Smooth muscle cell (in vitro differentiated cells): Measurements from ENCODE around the gene PPP1R9A. TPM values are rescaled to one million over a fixed set of nuclear protein-coding genes. Genes with fewer than 3 reads are reported as not detected.

Experiments
- DNase-seq: peaks from one replicate; lab custom pipeline; 2025; ENCODE audit not compliant: unreplicated experiment; lab: John Stamatoyannopoulos, UW
- H2AFZ ChIP-seq: fragments of 200-600 bp; sonication (generic); 2 replicates; pipeline ENCODE4 v1.6.0; 2016; ENCODE audit warnings: antibody characterized with exemption, low read depth, mild to moderate bottlenecking
- H3F3A ChIP-seq: fragments of 200-600 bp; sonication (generic); 2 replicates; pipeline ENCODE4 v1.6.0; 2017; ENCODE audit warnings: antibody characterized with exemption, low read depth
- H3K27ac ChIP-seq: fragments of 200-600 bp; sonication (generic); 2 replicates; pipeline ENCODE4 v1.5.1; 2016; ENCODE audit warnings: low read depth, mild to moderate bottlenecking
- H3K27me3 ChIP-seq: fragments of 200-600 bp; sonication (generic); 2 replicates; pipeline ENCODE4 v1.6.1; 2016; ENCODE audit warnings: low read depth, mild to moderate bottlenecking
- H3K36me3 ChIP-seq: fragments of 200-600 bp; sonication (generic); 2 replicates; pipeline ENCODE4 v1.5.1; 2016; ENCODE audit warnings: low read depth
- H3K4me1 ChIP-seq: fragments of 200-600 bp; sonication (generic); 2 replicates; pipeline ENCODE4 v1.5.1; 2016; ENCODE audit warnings: low read depth
- H3K4me2 ChIP-seq: fragments of 200-600 bp; sonication (generic); 2 replicates; pipeline ENCODE4 v1.6.0; 2016; ENCODE audit warnings: mild to moderate bottlenecking
- H3K4me3 ChIP-seq: fragments of 200-600 bp; sonication (generic); 2 replicates; pipeline ENCODE4 v1.5.1; 2016; ENCODE audit warnings: mild to moderate bottlenecking
- H3K79me2 ChIP-seq: fragments of 200-600 bp; sonication (generic); 2 replicates; pipeline ENCODE4 v1.6.0; 2016; ENCODE audit warnings: low read depth, mild to moderate bottlenecking
- H3K9ac ChIP-seq: fragments of 200-600 bp; sonication (generic); 2 replicates; pipeline ENCODE4 v1.6.0; 2016; ENCODE audit warnings: low read depth
- H3K9me3 ChIP-seq: fragments of 200-600 bp; sonication (generic); replicated peaks from 2 replicates; pipeline ENCODE4 v1.5.1; 2016; ENCODE audit warnings: low read depth
- H4K20me1 ChIP-seq: fragments of 200-600 bp; sonication (generic); 2 replicates; pipeline ENCODE4 v1.6.0; 2016; ENCODE audit warnings: low read depth
- CTCF ChIP-seq: fragments of 200-600 bp; sonication (generic); IDR thresholded peaks from 2 replicates; pipeline ENCODE4 v1.5.1; 2017; ENCODE audit warnings: borderline replicate concordance, mild to moderate bottlenecking, antibody characterized with exemption; ENCODE audit not compliant: insufficient read depth, poor library complexity, severe bottlenecking
- WGBS: methylation state at CpG from one replicate; pipeline ENCODE4 v1.1.7; 2016; ENCODE audit warnings: low lambda C conversion rate; 5-methylcytosine and 5-hydroxymethylcytosine counted together
- polyA plus RNA-seq: library from polyadenylated mRNA; unstranded; fragments of >200 nt; fragmentation: Nextera tagmentation; extraction: Ambion mirVana; gene quantifications from 2 replicates; pipeline ENCODE4 v1.2.1, GENCODE V29; 2016
- total RNA-seq: library from RNA; depleted of rRNA; stranded (reverse); fragments of >200 nt; gene quantifications from 2 replicates; pipeline ENCODE4 v1.2.3, GENCODE V29; 2014

The PPP1R9A gene
- total and polyA plus RNA-seq, 2 experiments from 2014 or later = 0.22 to 1.6 TPM

- H3K9ac ChIP-seq = no peak overlapping the region
- H2AFZ ChIP-seq = no peak overlapping the region
- H3K79me2 ChIP-seq = no peaks in the 10 kb centered on the region
- H3K9me3 ChIP-seq = no peaks in the 10 kb centered on the region
- H4K20me1 ChIP-seq = no peaks in the 10 kb centered on the region
- no peak overlapping the region for H3K4me2 ChIP-seq
- WGBS = 95% methylated on average over 11 of the region's 11 CpGs
- no peaks in the 10 kb centered on the region for H3K27me3 ChIP-seq
- no peak overlapping the region for H3K4me3 ChIP-seq
- no peaks in the 10 kb centered on the region for H3F3A ChIP-seq
- H3K4me1 ChIP-seq = no peaks in the 10 kb centered on the region
- no peak overlapping the region for H3K27ac ChIP-seq
- no peaks in the 10 kb centered on the region for H3K36me3 ChIP-seq
- no peak for DNase-seq
- no peak for TF ChIP-seq CTCF
Observed at GRCh38 chr7:95132500-95132899, 225.1 kb downstream of the PPP1R9A start.

DNA sequence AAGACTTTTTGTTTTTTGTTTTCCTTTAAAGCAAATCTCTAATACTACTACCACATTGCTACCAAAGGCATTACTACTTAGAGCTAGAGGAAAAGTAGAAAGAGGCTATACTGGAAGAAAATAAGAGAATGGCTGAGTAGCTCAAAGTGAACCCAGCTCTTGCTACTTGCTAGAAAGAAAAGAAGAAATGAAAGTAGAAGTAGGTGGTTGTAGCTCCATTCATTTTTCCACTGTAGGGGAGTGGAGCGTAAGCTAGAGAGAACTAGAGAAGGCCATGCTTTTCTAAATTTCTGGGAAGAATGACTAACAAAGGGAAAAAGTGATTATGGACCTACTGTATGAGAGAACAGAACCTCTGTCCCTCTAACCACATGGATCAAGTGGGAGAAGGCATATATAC is 232.5 kb downstream of the PPP1R9A start:
- Histone ChIP-seq H3K79me2 (no peaks in the 10 kb centered on the region), H3K4me1 (no peaks in the 10 kb centered on the region), H3K9me3 (no peaks in the 10 kb centered on the region), H3K27ac (no peak overlapping the region), H3K9ac (no peak overlapping the region), H3F3A (no peaks in the 10 kb centered on the region), H3K4me2 (no peak overlapping the region), H4K20me1 (no peaks in the 10 kb centered on the region), H3K27me3 (no peaks in the 10 kb centered on the region), H2AFZ (no peak overlapping the region), H3K4me3 (no peak overlapping the region), H3K36me3 (no peaks in the 10 kb centered on the region)
- 93% methylated on average over 1 of the region's 1 CpG for WGBS
- TF ChIP-seq CTCF = no peak
- DNase-seq = no peak

- 90% methylated on average over 2 of the region's 2 CpGs for WGBS
Observed at GRCh38 chr7:95141755-95142154, 234.4 kb downstream of the PPP1R9A start.

More at GRCh38 chr7:95141755-95142154, 234.4 kb downstream of the PPP1R9A start:
- Histone ChIP-seq H3K9me3 (no peaks in the 10 kb centered on the region), H3K4me2 (no peak overlapping the region), H3K36me3 (no peaks in the 10 kb centered on the region), H3K4me1 (no peaks in the 10 kb centered on the region), H3K27me3 (no peaks in the 10 kb centered on the region), H3K4me3 (no peak overlapping the region), H3F3A (no peaks in the 10 kb centered on the region), H3K9ac (no peak overlapping the region), H3K27ac (no peak overlapping the region), H3K79me2 (no peaks in the 10 kb centered on the region), H2AFZ (no peak overlapping the region), H4K20me1 (no peaks in the 10 kb centered on the region)
- TF ChIP-seq CTCF = no peak
- DNase-seq = no peak
